OCI-LY3 (cell line): ENCODE data around the gene S100A13.

ENCODE experiments used
- EZH2phosphoT487 ChIP-seq: fragments of 200-600 bp; shearing (Covaris generic); IDR thresholded peaks from 2 replicates; pipeline ENCODE4 v1.6.1; 2018; ENCODE audit warnings: antibody characterized with exemption, mixed run types, low read depth
- TF ChIP-seq, protein P1 (sequence below): fragments of 200-600, 300-600 bp; sonication (generic); IDR thresholded peaks from 2 replicates; pipeline ENCODE4 v1.5.1; 2014; ENCODE audit warnings: antibody characterized with exemption, low read length, low read depth

DNA sequence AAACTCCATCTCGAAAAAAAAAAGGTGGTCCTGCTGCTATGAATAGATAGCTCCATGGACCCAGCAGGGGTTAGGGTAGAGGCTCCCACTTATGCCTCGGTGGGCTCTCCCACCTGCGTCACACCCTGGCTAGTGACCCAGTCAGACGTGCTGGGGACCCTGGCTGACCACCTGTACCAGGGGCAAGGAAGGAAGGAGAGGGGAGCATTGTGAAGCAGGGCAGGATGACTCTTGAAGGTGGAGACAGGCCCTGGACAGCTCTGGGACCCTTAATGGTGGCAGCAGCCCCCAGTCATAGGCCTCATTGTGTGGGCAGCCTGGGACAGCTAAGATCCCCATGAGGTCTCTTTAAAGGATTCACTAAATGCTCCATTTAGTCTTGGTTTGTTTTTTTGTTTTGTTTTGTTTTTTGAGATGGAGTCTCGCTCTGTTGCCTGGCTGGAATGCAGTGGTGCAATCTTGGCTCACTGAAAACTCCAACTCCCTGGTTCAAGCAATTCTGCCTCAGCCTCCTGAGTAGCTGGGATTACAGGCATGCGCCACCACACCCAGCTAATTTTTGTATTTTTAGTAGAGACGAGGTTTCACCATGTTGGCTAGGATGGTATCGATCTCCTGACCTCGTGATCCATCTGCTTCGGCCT, 20.8 kb upstream of the S100A13 start:
- TF ChIP-seq, protein P1, sequence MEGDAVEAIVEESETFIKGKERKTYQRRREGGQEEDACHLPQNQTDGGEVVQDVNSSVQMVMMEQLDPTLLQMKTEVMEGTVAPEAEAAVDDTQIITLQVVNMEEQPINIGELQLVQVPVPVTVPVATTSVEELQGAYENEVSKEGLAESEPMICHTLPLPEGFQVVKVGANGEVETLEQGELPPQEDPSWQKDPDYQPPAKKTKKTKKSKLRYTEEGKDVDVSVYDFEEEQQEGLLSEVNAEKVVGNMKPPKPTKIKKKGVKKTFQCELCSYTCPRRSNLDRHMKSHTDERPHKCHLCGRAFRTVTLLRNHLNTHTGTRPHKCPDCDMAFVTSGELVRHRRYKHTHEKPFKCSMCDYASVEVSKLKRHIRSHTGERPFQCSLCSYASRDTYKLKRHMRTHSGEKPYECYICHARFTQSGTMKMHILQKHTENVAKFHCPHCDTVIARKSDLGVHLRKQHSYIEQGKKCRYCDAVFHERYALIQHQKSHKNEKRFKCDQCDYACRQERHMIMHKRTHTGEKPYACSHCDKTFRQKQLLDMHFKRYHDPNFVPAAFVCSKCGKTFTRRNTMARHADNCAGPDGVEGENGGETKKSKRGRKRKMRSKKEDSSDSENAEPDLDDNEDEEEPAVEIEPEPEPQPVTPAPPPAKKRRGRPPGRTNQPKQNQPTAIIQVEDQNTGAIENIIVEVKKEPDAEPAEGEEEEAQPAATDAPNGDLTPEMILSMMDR = no peak
- no peak for TF ChIP-seq EZH2phosphoT487
